ENCODE results near the gene DHDH. TPM values are rescaled to one million over a fixed set of nuclear protein-coding genes. Genes with fewer than 3 reads are reported as not detected.
"Not testable (repeated sequence)": the region's sequence is repeated elsewhere in the genome, so short reads cannot be mapped to it uniquely, and the experiment has no call there.

Gene DHDH
- 1.0 TPM for total RNA-seq (ENCODE audit: unreplicated experiment)
- long read RNA-seq, partial matches to known transcripts: 0 of 2 reads
- long read RNA-seq, other reads (novel, unspliced or antisense): 0 of 2 reads

DNA sequence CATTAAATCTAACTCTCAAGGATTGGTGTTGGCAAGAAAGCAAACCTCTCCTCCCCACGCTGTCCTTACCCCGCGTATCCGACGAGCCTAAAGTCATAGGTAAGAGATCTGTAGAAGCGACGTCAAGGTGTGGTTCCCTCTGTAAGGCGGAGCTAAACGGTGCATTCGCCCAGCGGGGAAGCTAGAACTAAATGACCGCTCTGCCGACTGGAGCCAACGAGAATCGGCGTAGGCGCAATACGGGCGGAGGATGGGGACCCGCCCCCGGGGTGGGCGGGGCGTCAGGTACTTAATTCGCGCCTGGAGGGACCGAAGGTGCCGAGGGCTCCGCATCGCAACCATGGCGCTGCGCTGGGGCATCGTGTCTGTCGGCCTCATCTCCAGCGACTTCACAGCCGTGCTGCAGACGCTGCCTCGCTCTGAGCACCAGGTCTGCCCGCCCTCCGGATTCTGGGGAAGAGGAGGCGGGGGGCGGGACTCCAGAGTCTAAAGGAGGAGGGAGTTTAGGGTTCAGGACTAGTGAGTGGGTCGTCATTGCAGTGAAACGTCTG, at the start of gene DHDH:
TSS of gene DHDH (plus strand) at position 318 of the 551 bp plus-strand sequence. CDS start at position 341, 23 bp downstream.
- Mint-ChIP-seq H3K4me1 (ENCODE audit: unreplicated experiment) (peaks cover 3% of the 10 kb centered on the region), H3K27ac (ENCODE audit: unreplicated experiment) (no peak within 1 kb of the TSS), H3K36me3 (ENCODE audit: low read depth, unreplicated experiment) (no peaks in the 10 kb centered on the region), H3K27me3 (ENCODE audit: unreplicated experiment) (peaks cover 7% of the 10 kb centered on the region), H3K9me3 (ENCODE audit: unreplicated experiment) (no peaks in the 10 kb centered on the region), H3K4me3 (ENCODE audit: unreplicated experiment) (peak within 1 kb of the TSS; percentile 74)
- DNase-seq (ENCODE audit: low spot score): peak; percentile 70
- TF ChIP-seq, protein P1, sequence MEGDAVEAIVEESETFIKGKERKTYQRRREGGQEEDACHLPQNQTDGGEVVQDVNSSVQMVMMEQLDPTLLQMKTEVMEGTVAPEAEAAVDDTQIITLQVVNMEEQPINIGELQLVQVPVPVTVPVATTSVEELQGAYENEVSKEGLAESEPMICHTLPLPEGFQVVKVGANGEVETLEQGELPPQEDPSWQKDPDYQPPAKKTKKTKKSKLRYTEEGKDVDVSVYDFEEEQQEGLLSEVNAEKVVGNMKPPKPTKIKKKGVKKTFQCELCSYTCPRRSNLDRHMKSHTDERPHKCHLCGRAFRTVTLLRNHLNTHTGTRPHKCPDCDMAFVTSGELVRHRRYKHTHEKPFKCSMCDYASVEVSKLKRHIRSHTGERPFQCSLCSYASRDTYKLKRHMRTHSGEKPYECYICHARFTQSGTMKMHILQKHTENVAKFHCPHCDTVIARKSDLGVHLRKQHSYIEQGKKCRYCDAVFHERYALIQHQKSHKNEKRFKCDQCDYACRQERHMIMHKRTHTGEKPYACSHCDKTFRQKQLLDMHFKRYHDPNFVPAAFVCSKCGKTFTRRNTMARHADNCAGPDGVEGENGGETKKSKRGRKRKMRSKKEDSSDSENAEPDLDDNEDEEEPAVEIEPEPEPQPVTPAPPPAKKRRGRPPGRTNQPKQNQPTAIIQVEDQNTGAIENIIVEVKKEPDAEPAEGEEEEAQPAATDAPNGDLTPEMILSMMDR (IDR thresholded peaks at IDR 0.05; ENCODE audit: unreplicated experiment): no peak

DNA sequence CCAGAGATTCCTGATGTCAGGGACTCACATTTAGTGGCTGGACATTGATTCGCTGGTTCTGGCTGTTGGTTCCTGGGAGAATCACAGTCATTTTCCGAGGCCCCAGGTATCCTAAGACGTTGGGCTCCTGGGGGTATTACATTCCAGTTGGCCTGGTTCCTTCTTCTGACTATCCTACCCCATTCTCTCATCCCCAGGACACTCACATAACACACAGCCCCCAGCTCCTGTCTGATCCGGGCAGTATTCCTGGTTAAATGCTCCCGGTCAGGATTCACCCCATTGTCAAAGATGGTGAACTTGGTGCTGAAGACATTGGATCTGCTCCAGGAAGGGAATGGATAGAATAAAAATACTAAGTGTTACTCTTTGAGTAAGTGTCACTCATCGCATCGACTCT, 49.8 kb upstream of the DHDH start:
- Mint-ChIP-seq H3K4me1 (ENCODE audit: unreplicated experiment) (no peaks in the 10 kb centered on the region), H3K9me3 (ENCODE audit: unreplicated experiment) (no peaks in the 10 kb centered on the region), H3K27me3 (ENCODE audit: unreplicated experiment) (peaks cover 7% of the 10 kb centered on the region), H3K27ac (ENCODE audit: unreplicated experiment) (no peak overlapping the region), H3K36me3 (ENCODE audit: low read depth, unreplicated experiment) (peaks cover 20% of the 10 kb centered on the region), H3K4me3 (ENCODE audit: unreplicated experiment) (no peak overlapping the region)
- TF ChIP-seq, protein P1 (IDR thresholded peaks at IDR 0.05; ENCODE audit: unreplicated experiment): no peak
- DNase-seq (ENCODE audit: low spot score): no peak

DNA sequence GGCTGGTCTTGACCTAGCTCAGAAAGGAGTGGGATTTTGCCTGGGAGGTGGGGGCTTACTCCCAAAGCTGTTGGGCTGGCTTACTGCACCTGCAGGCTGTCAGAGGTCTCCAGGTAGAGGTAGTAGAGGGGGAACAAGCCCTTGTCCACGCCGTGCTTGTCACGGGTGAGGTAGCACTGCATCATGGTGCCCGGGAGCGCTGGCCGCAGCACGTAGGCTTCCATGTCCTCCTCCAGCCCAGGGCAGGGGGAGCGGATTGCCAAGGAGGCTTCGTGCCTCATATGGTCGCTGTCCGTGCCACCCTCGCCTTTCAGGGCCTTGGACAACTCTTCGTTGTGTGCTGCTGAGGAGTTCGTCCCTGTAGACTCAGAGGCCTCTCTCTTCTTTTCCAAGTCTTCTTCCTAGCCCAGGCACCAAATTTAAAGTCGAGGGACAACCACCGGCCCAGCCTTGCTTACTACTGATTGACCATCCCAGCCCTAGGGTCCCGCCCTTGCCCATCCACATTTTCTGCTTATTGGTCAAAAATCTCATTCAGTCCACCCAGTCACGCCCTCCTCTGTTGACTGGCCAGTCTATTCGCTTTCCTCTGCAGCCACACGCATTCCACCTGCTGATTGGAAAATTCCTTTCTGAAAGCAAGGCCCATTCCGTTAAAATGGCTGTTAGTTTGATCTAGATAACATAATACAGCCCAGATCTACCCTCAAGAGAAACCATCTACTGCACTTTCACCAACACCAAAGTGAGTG, 45.5 kb upstream of the DHDH start:
- DNase-seq (ENCODE audit: low spot score): no peak
- Mint-ChIP-seq H3K36me3 (ENCODE audit: low read depth, unreplicated experiment) (peaks cover 14% of the 10 kb centered on the region), H3K27me3 (ENCODE audit: unreplicated experiment) (peaks cover 6% of the 10 kb centered on the region), H3K9me3 (ENCODE audit: unreplicated experiment) (no peaks in the 10 kb centered on the region), H3K4me1 (ENCODE audit: unreplicated experiment) (peaks cover 13% of the 10 kb centered on the region), H3K4me3 (ENCODE audit: unreplicated experiment) (no peak overlapping the region), H3K27ac (ENCODE audit: unreplicated experiment) (no peak overlapping the region)
- TF ChIP-seq, protein P1 (IDR thresholded peaks at IDR 0.05; ENCODE audit: unreplicated experiment): no peak

DNA sequence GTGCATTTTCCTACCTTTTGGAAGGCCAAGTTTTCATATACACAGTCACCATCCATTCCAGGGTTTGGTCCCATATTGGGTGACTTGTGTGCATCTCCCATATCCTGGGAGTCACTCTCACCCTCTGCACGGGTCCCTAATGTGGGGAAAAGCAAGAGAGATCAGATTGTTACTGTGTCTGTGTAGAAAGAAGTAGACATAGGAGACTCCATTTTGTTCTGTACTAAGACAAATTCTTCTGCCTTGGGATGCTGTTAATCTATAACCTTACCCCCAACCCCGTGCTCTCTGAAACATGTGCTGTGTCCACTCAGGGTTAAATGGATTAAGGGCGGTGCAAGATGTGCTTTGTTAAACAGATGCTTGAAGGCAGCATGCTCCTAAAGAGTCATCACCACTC, 44.0 kb upstream of the DHDH start:
- H3K27me3 Mint-ChIP-seq (ENCODE audit: unreplicated experiment); H3K36me3 Mint-ChIP-seq (ENCODE audit: low read depth, unreplicated experiment); H3K9me3 Mint-ChIP-seq (ENCODE audit: unreplicated experiment); H3K27ac Mint-ChIP-seq (ENCODE audit: unreplicated experiment); DNase-seq (ENCODE audit: low spot score): not testable (repeated sequence)
- H3K4me1 Mint-ChIP-seq (ENCODE audit: unreplicated experiment): peaks cover 13% of the 10 kb centered on the region
- H3K4me3 Mint-ChIP-seq (ENCODE audit: unreplicated experiment): peak overlapping the region; percentile 48

DNA sequence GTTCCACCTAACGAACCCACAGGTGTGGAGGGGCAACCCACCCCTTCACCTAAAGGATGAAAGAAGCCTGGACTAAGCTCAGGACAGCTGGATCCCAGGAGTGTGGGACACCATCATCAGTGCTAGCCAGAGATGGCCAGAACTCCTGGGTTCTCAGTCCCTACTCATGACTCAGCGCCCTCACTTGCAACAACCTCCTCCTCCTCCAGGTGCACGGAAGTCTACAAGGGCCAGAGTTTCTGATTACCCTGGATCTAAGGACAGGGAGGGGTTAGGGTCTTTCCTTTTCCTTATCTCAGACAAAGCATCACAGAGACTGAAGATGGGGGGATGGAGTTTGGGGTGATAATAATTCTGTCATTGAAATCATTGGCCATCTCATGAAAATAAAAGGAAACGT, 42.9 kb upstream of the DHDH start:
- Mint-ChIP-seq H3K4me3 (ENCODE audit: unreplicated experiment) (no peak overlapping the region), H3K36me3 (ENCODE audit: low read depth, unreplicated experiment) (peaks cover 8% of the 10 kb centered on the region)
- TF ChIP-seq, protein P1 (IDR thresholded peaks at IDR 0.05; ENCODE audit: unreplicated experiment): no peak

More for the DNA sequence above, 42.9 kb upstream of the DHDH start:
- no peak for DNase-seq (ENCODE audit: low spot score)
- no peak overlapping the region for H3K27ac Mint-ChIP-seq (ENCODE audit: unreplicated experiment)
- peaks cover 19% of the 10 kb centered on the region for H3K4me1 Mint-ChIP-seq (ENCODE audit: unreplicated experiment)
- H3K27me3 Mint-ChIP-seq (ENCODE audit: unreplicated experiment): peaks cover 12% of the 10 kb centered on the region
- H3K9me3 Mint-ChIP-seq (ENCODE audit: unreplicated experiment): no peaks in the 10 kb centered on the region
